Mesodermal cell (in vitro differentiated cells): ENCODE data around the gene SPATA45.
A peak's percentile ranks its signal among the peaks of the same experiment; 100 is the strongest.
"Not testable (repeated sequence)": the region's sequence is repeated elsewhere in the genome, so short reads cannot be mapped to it uniquely, and the experiment has no call there.

Source experiments
- H3K27ac ChIP-seq: 2 replicates; pipeline ENCODE4 v1.7.0; 2013; ENCODE audit warnings: mild to moderate bottlenecking, low read depth, low read length, moderate library complexity; ENCODE audit not compliant: severe bottlenecking
- H3K36me3 ChIP-seq: 2 replicates; pipeline ENCODE4 v1.7.1; 2013; ENCODE audit warnings: mild to moderate bottlenecking, low read length, moderate library complexity; ENCODE audit not compliant: control insufficient read depth, insufficient read depth
- H3K4me1 ChIP-seq: one replicate; pipeline ENCODE4 v1.7.1; 2013; ENCODE audit warnings: mild to moderate bottlenecking, low read length; ENCODE audit not compliant: insufficient read depth, control insufficient read depth, poor library complexity, severe bottlenecking
- H3K4me3 ChIP-seq: 2 replicates; pipeline ENCODE4 v1.7.0; 2013; ENCODE audit warnings: low read length, control low read depth, mild to moderate bottlenecking; ENCODE audit not compliant: insufficient read depth, poor library complexity, severe bottlenecking; ENCODE audit errors: extremely low read depth
- H3K9me3 ChIP-seq: 2 replicates; pipeline ENCODE4 v1.7.1; 2013; ENCODE audit warnings: mild to moderate bottlenecking, low read length, moderate library complexity; ENCODE audit not compliant: control insufficient read depth
- WGBS, 2 experiments: methylation state at CpG; one replicate each; pipeline ENCODE4 v1.1.5; 2013; ENCODE audit warnings: missing lambda C conversion rate in 2 of 2; ENCODE audit not compliant: insufficient coverage in 2 of 2; 5-methylcytosine and 5-hydroxymethylcytosine counted together

SPATA45 gene

GRCh38 chr1:212860713-212861581, 13.5 kb upstream of the SPATA45 start:
- no peaks in the 10 kb centered on the region for H3K4me1 ChIP-seq
- H3K36me3 ChIP-seq = peaks cover 36% of the 10 kb centered on the region
- no peak overlapping the region for H3K27ac ChIP-seq
- no peaks in the 10 kb centered on the region for H3K9me3 ChIP-seq
- 26 to 30% methylated on average over 3 of the region's 5 CpGs for WGBS, 2 experiments
- H3K4me3 ChIP-seq = peak overlapping the region; percentile 82

- Histone ChIP-seq H3K27ac (peak overlapping the region; percentile 87), H3K4me3 (peak overlapping the region; percentile 82), H3K36me3 (peaks cover 23% of the 10 kb centered on the region), H3K9me3 (no peaks in the 10 kb centered on the region), H3K4me1 (no peaks in the 10 kb centered on the region)
- 0% methylated on average over 39 to 53 of the region's 54 CpGs for WGBS, 2 experiments
Observed at GRCh38 chr1:212858461-212859265, 11.2 kb upstream of the SPATA45 start.

GRCh38 chr1:212857992-212858460, 10.6 kb upstream of the SPATA45 start, which contains the start of gene FLVCR1:
Gene FLVCR1 (plus strand): TSS chr1:212858275. CDS start chr1:212858453, 178 bp downstream.
- peak within 1 kb of the TSS; percentile 87 for H3K27ac ChIP-seq
- no peaks in the 10 kb centered on the region for H3K4me1 ChIP-seq
- no peaks in the 10 kb centered on the region for H3K9me3 ChIP-seq
- H3K4me3 ChIP-seq = peak within 1 kb of the TSS; percentile 82
- WGBS, 2 experiments = 0% methylated on average over 34 to 48 of the region's 54 CpGs
- peaks cover 20% of the 10 kb centered on the region for H3K36me3 ChIP-seq

GRCh38 chr1:212856755-212857154, 9.3 kb upstream of the SPATA45 start:
- WGBS, 2 experiments = 84 to 89% methylated on average over 11 to 12 of the region's 16 CpGs
- peaks cover 10% of the 10 kb centered on the region for H3K36me3 ChIP-seq
- H3K4me1 ChIP-seq = no peaks in the 10 kb centered on the region
- no peaks in the 10 kb centered on the region for H3K9me3 ChIP-seq
- peak overlapping the region; percentile 82 for H3K4me3 ChIP-seq
- H3K27ac ChIP-seq = no peak overlapping the region

- Histone ChIP-seq H3K9me3 (no peaks in the 10 kb centered on the region), H3K4me1 (no peaks in the 10 kb centered on the region), H3K27ac (no peak overlapping the region), H3K4me3 (no peak overlapping the region), H3K36me3 (no peaks in the 10 kb centered on the region)
- WGBS, 2 experiments = 87 to 90% methylated on average over 3 of the region's 5 CpGs
Observed at GRCh38 chr1:212853658-212854057, 6.2 kb upstream of the SPATA45 start.

- WGBS, 2 experiments = 74% methylated on average over 2 of the region's 5 CpGs; no CpG with 5 or more reads in 1 of the 2 experiments
- H3K27ac ChIP-seq = no peak overlapping the region
- H3K36me3 ChIP-seq = no peaks in the 10 kb centered on the region
- H3K4me3 ChIP-seq = no peak overlapping the region
- H3K9me3 ChIP-seq = no peaks in the 10 kb centered on the region
- no peaks in the 10 kb centered on the region for H3K4me1 ChIP-seq
Observed at GRCh38 chr1:212852105-212852688, 4.7 kb upstream of the SPATA45 start.

- H3K36me3 ChIP-seq, H3K4me1 ChIP-seq, H3K27ac ChIP-seq, H3K9me3 ChIP-seq, H3K4me3 ChIP-seq: not testable (repeated sequence)
- 74 to 75% methylated on average over 2 of the region's 3 CpGs for WGBS, 2 experiments
Observed at GRCh38 chr1:212844521-212844920, 2.9 kb downstream of the SPATA45 start.

- H3K27ac ChIP-seq = no peak overlapping the region
- no peaks in the 10 kb centered on the region for H3K4me1 ChIP-seq
- no peak overlapping the region for H3K4me3 ChIP-seq
- no peaks in the 10 kb centered on the region for H3K36me3 ChIP-seq
- H3K9me3 ChIP-seq = no peaks in the 10 kb centered on the region
- 95 to 100% methylated on average over 2 to 3 of the region's 5 CpGs for WGBS, 2 experiments
Observed at GRCh38 chr1:212838145-212838544, 9.3 kb downstream of the SPATA45 start.

- 72 to 88% methylated on average over 4 of the region's 8 CpGs for WGBS, 2 experiments
- not testable (repeated sequence) for H3K36me3 ChIP-seq, H3K4me3 ChIP-seq, H3K9me3 ChIP-seq, H3K4me1 ChIP-seq, H3K27ac ChIP-seq
Observed at GRCh38 chr1:212833211-212834207, 13.9 kb downstream of the SPATA45 start.
